Mucosa of descending colon (tissue), 3 donors: ENCODE results near the gene NTN1. TPM values are rescaled to one million over a fixed set of nuclear protein-coding genes. Genes with fewer than 3 reads are reported as not detected.

Source experiments
- ATAC-seq: fragments of 200-7000 bp; cut with Tn5 transposase; one replicate; pipeline ENCODE4 v1.9.1; 2020; ENCODE audit warnings: mild to moderate bottlenecking, moderate library complexity
- DNase-seq, 3 donors: peaks; one replicate each; pipeline ENCODE4 v3.0.0-alpha.2; 2020
- H3K36me3 ChIP-seq: fragments of 200-600 bp; one replicate; pipeline ENCODE4 v1.8.0; 2021; ENCODE audit warnings: low read depth, mild to moderate bottlenecking
- H3K4me1 ChIP-seq: fragments of 200-600 bp; one replicate; pipeline ENCODE4 v1.8.0; 2021; ENCODE audit warnings: low read depth, mild to moderate bottlenecking
- H3K4me3 ChIP-seq: fragments of 200-600 bp; one replicate; pipeline ENCODE4 v1.8.0; 2021; ENCODE audit warnings: mild to moderate bottlenecking
- H3K9me3 ChIP-seq: fragments of 200-600 bp; one replicate; pipeline ENCODE4 v1.8.0; 2021; ENCODE audit warnings: mild to moderate bottlenecking
- intact Hi-C, 2 donors: fragments of 100-400 bp; cut with DNase I in 1 of 2; cut with micrococcal nuclease in 1 of 2; formaldehyde crosslinking; loops; one replicate each; pipeline versions ENCODE4 v1.11.0 to v1.11.1; 2022; cut with DNase I, micrococcal nuclease
- total RNA-seq, 3 donors: library from RNA; stranded (reverse); fragmentation: NEBNext Ultra II Directional in 2 of 3; extraction: Animal tissue kit (Norgen Biotek cat#: 25700) in 2 of 3; gene quantifications; one replicate each; pipeline versions ENCODE4 v1.2.1 to v1.2.4, GENCODE V29; 2021 to 2023
- TF ChIP-seq, protein P1 (sequence below): fragments of 200-600 bp; IDR thresholded peaks from one replicate; pipeline ENCODE4 v1.8.0; 2022; ENCODE audit warnings: antibody characterized with exemption, mild to moderate bottlenecking
- donor health status: DM: no; HTN: no; CAD: no; lungs with moderate emphysema.
- donor health status: DM: no; HTN: no; CAD: no.
- donor health status: DM: no; HTN: yes; CAD: no.

Gene NTN1
- total RNA-seq, 3 donors from 2014 or later, result 3.7 to 61.8 (median 4.0) TPM

DNA sequence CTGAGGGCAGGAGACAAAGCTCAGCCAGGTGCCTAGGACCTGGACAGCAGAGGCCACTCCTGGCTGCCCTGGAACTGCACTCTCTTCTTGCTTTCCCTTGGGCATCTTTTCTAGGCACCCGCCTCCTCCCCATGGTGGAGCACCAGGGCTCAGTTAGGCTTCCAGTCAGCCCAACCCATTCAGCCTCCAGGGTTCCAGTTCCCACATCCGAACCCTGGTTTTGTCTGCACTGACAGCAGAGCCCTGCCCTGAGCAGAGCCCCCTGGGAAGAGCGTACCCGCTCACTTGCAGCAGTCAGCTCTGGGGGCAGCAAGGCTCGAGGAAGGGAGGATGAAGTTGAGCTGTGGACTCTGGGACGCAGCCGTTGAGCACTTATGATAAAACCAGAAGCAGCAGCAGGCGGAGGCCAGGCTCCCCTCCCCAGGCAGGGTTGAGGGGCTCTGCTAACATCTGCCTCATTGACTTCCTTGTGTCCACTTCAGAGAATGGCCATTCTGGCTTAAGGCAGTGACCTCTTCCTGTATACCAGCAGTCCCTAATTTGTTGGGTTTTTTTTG is 213.2 kb downstream of the NTN1 start:
- intact Hi-C loops, result no loop called here
- no peak for ATAC-seq
- TF ChIP-seq, protein P1, sequence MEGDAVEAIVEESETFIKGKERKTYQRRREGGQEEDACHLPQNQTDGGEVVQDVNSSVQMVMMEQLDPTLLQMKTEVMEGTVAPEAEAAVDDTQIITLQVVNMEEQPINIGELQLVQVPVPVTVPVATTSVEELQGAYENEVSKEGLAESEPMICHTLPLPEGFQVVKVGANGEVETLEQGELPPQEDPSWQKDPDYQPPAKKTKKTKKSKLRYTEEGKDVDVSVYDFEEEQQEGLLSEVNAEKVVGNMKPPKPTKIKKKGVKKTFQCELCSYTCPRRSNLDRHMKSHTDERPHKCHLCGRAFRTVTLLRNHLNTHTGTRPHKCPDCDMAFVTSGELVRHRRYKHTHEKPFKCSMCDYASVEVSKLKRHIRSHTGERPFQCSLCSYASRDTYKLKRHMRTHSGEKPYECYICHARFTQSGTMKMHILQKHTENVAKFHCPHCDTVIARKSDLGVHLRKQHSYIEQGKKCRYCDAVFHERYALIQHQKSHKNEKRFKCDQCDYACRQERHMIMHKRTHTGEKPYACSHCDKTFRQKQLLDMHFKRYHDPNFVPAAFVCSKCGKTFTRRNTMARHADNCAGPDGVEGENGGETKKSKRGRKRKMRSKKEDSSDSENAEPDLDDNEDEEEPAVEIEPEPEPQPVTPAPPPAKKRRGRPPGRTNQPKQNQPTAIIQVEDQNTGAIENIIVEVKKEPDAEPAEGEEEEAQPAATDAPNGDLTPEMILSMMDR, result no peak
- no peaks in the 10 kb centered on the region for H3K9me3 ChIP-seq
- peaks cover 8% of the 10 kb centered on the region for H3K4me1 ChIP-seq
- no peak overlapping the region for H3K4me3 ChIP-seq
- H3K36me3 ChIP-seq, result no peaks in the 10 kb centered on the region
- DNase-seq, result peak in 1 of 3 donors; percentile 26

DNA sequence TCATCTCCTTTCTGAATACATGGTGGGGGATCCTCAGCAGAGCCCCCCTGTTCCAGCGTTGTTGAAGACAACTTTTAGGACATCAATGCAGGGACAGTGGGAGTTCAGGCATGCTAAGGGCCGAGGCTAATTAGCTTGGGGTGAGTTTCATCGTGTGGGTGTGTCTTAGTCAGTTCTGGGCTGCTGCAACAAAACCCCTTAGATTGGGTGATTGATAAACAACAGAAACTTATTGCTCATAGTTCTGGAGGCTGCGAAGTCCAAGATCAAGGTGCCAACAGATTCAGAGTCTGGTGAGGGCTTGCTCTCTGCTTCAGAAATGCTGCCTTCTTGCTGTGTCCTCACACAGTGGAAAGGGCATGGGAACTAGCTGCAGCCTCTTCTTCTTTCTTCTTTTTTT is 214.0 kb downstream of the NTN1 start:
- intact Hi-C loops, result no loop called here
- DNase-seq (no peak), ATAC-seq (no peak)
- no peaks in the 10 kb centered on the region for H3K36me3 ChIP-seq
- no peak overlapping the region for H3K4me3 ChIP-seq
- no peaks in the 10 kb centered on the region for H3K9me3 ChIP-seq
- peaks cover 12% of the 10 kb centered on the region for H3K4me1 ChIP-seq
- TF ChIP-seq, protein P1, result no peak

DNA sequence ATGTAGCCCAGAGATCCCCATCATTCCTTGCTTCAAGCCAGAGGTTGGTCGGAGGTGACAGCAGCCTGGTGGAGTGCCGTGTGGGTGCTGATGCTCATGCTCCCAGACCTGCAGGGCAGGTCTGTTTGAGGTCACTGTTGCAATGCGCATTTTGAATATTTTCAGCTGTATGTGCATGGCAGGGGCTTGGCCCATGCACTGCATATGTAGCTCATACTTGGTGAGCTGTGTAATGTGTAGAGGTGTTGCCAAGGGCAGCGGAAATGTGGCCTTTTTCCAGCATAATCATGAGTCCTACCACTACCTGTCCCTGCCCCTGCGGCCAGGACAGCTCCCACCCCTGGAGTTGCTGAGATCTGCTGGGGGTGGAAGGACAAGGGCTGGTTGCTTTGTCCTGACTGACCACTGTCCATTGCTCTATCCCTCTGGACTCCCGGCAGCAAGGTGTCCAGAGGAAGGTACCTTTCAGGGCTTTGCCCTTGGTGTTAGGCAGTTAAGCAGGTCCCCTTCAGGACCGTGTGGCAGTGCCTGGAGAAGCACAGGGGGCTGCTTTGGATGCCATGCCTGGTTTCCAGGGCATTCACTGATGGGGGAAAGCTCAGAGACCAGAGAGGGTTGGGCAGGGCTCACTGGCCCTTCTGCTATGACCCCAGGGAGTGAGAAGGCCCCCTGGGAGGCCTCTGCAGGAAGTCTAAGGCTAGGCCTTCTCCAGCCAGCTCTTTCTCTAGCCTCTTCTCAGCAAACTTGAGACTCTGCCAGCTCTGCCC is 215.2 kb downstream of the NTN1 start:
- ATAC-seq (no peak), DNase-seq (peak in 1 of 3 donors; percentile 35)
- Histone ChIP-seq H3K4me1 (peaks cover 21% of the 10 kb centered on the region), H3K36me3 (no peaks in the 10 kb centered on the region), H3K9me3 (no peaks in the 10 kb centered on the region), H3K4me3 (no peak overlapping the region)
- intact Hi-C loops, result no loop called here
- TF ChIP-seq, protein P1, result no peak

DNA sequence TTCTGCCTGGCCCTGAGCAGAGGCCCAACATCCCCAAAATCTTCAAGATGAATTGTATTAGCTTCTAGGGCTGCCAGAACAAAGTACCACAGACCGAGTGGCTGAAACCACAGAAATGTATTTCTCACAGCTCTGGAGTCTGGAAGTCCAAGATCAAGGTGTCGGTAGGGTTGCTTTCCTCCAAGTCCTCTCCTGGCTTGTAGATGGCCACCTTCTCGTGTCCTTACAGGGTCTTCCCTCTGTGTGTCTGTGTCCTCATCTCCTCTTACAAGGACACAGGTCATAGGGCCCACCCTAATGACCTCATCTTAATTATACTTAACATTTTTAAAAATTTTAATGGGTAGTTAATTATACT is 215.7 kb downstream of the NTN1 start:
- H3K4me1 ChIP-seq, result peaks cover 21% of the 10 kb centered on the region
- no peaks in the 10 kb centered on the region for H3K9me3 ChIP-seq
- DNase-seq, result no peak
- TF ChIP-seq, protein P1, result no peak
- no peak for ATAC-seq
- no peaks in the 10 kb centered on the region for H3K36me3 ChIP-seq
- intact Hi-C loops, result no loop called here
- no peak overlapping the region for H3K4me3 ChIP-seq

DNA sequence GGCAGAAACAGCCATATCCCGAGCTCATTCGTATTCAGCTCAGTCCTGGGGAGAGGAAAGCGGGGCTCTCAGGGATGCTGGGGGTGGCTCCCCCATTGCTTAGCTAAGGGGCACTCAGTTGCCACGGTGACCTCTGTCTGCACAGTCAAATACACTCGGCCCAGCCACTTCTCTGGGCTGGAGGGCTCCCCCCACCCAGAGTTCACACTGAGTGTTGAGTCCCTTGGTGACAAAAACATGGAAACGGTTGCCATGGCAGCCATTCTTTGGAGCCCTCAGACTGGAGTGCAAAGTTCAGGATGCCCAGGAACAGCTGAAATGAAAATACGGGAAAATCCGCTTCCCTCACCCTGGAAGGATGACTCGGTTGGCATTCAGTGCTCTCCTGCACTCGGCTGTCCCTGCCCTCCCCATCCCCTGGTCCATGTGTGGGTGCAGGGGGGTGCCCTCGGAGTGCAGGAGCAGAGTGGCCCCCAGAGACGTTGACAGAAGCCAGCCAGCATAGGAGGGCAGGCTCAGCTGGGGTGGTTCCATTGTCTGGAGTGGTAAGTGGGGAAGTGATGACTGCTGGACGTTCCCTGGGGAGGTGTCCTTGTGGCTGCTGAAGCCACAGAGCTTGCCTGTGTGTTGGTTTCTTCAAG is 216.5 kb downstream of the NTN1 start:
- Histone ChIP-seq H3K4me3 (no peak overlapping the region), H3K4me1 (peaks cover 21% of the 10 kb centered on the region), H3K36me3 (no peaks in the 10 kb centered on the region), H3K9me3 (no peaks in the 10 kb centered on the region)
- no peak for ATAC-seq
- peak in 1 of 3 donors; percentile 43 for DNase-seq
- TF ChIP-seq, protein P1, result no peak
- intact Hi-C loops, result no loop called here
